ENCODE data around the gene GADL1.

GADL1 gene

DNA sequence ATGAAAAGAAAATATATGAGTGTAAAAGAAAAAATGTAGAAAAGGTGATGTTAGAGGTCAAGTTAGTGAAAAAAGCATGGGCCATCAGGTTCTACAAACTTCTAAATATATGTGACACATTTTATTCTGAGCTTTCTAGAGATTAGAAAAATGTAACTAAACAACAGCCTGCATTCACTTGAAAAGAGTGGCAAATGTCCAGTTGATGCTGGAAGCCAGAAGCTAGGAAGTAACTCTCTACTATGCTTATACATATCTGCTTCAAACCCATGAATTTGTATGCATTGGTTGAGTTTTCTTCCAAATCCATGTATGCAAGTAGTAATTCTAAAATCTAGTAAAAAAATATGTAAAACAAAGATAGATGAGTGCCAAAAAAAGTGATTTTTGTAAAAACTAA, 164.5 kb downstream of the GADL1 start:
- DNase-seq (ENCODE audit: extremely low read depth in 1 of 2, low read depth in 1 of 2): no peak

- DNase-seq (ENCODE audit: extremely low read depth in 1 of 2, low read depth in 1 of 2): no peak
Measured at GRCh38 chr3:30729512-30729911, 164.9 kb downstream of the GADL1 start.

GRCh38 chr3:30728143-30728542, 166.3 kb downstream of the GADL1 start:
- no peak for DNase-seq (ENCODE audit: extremely low read depth in 1 of 2, low read depth in 1 of 2)

- no peak for DNase-seq (ENCODE audit: extremely low read depth in 1 of 2, low read depth in 1 of 2)
Measured at GRCh38 chr3:30724863-30725262, 169.6 kb downstream of the GADL1 start.

DNA sequence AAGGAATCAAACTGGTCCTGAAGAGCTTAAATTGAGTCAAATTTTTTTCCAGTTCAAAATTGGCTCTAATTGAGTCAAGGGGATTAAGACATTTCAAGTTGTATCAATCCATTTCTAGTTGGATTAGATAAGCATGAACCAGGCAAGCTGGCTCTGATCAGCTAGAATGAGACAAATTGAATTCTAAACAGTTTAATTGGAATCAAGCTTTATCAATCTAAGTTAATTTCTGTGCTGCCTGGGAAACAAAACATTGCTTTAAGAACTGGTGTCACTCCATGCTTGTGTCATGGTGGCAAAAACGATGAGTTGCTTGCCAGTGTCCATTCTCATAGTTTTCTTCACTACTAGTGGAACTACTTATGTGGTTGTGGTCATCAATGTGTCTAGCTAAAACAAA, 171.2 kb downstream of the GADL1 start:
- DNase-seq (ENCODE audit: extremely low read depth in 1 of 2, low read depth in 1 of 2): no peak

GRCh38 chr3:30721314-30721634, 173.2 kb downstream of the GADL1 start:
- DNase-seq (ENCODE audit: extremely low read depth in 1 of 2, low read depth in 1 of 2): no peak

DNA sequence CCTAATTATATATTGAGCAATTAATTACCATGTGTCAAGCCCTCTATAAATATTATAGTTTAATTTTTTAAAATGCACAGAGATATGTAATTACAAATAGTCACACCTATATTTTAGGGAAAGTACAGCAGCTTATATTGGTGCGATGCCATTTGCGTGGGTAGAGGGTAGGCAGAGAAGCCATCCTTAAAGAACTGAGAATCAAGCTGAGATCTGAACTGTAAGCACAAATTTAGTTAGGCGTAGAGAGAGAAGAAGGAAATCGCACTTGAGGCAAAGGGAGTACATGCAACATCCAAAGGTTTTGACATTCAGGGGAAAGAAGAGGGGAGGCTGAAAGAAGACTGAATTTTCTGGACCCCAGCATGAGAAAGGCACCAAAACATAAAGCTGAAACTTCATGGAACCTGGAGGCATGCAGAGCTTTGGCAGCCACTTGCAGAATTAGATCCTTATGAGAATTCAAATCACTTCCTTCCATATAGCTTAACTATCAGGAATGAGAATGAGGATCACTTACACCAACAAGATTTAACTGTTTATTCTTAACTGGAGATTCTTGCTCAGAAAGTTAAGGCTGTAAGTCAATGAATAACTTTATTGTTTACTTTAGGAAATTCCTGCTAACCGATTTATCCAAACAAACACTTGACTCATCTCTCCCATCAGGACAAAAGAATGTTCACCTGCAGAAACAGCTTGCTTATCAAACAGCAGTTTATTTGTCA, 173.7 kb downstream of the GADL1 start:
- DNase-seq (ENCODE audit: extremely low read depth in 1 of 2, low read depth in 1 of 2): no peak

DNA sequence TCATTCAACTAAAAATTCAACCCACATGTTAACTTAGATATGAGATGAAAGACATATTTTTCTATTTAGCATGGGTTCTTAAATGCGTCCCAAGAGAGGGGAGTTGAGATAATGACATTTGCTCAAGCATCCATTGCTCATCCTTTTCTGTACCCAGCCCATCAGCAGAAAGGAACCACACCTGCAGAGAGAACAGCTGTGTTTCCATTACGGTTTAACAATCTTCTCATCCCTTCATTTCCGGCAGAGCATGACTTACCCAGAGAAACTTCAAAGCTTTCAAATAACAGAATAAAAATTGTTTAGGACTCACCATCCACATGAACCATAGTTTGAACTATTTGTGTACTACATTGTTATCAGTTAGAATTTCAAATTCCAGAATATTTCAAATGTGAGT, 174.9 kb downstream of the GADL1 start:
- no peak for DNase-seq (ENCODE audit: extremely low read depth in 1 of 2, low read depth in 1 of 2)

DNA sequence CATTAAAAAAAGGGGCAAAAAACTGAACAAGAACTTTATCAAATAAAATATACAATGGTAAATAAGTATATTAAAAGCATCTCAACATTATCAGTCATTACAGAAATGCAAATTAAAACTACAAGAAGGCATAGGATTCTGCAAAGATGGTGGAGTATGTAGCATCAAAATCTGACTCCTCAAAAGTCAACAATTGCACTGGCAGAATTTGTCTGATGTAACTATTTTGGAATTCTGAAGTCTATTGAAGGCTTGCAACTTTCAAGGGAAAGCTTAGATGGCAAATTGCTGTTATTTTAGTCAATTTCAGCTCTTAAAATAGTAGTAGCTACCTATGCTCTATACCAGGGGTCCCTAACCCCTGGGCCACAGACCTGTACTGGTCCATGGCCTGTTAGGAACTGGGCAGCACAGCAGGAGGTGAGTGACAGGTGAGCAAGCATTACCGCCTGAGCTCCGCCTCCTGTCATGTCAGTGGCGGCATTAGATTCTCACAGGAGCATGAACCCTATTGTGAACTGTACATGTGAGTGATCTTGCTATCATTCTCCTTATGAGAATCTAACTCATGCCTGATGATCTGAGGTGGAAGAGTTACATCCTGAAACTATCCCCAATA, 180.5 kb downstream of the GADL1 start:
- DNase-seq (ENCODE audit: extremely low read depth in 1 of 2, low read depth in 1 of 2): no peak

DNA sequence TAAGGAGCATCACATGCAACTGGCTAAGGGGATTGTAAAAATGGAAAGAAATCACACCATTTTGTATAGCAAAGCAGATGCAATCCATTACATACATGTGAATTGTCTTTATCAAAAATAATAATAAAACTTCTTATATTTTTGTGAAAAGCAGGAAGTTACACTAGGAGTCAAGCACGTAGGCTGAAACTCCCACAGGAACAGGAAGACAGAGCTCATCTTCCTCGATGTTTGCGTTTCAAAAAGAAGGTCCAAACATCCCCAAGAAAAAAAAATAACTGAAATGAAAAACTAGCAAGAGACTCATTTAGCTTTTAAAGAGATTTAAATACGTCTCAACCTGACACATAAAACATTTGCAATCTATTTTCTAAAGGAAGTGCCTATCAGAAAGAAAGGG, 181.5 kb downstream of the GADL1 start:
- DNase-seq (ENCODE audit: extremely low read depth in 1 of 2, low read depth in 1 of 2): no peak

GRCh38 chr3:30711867-30712266, 182.6 kb downstream of the GADL1 start:
- DNase-seq (ENCODE audit: extremely low read depth in 1 of 2, low read depth in 1 of 2): no peak

GRCh38 chr3:30711151-30711550, 183.3 kb downstream of the GADL1 start:
- DNase-seq (ENCODE audit: extremely low read depth in 1 of 2, low read depth in 1 of 2): no peak

- DNase-seq (ENCODE audit: extremely low read depth in 1 of 2, low read depth in 1 of 2): no peak
Measured at GRCh38 chr3:30710017-30710416, 184.4 kb downstream of the GADL1 start.

DNA sequence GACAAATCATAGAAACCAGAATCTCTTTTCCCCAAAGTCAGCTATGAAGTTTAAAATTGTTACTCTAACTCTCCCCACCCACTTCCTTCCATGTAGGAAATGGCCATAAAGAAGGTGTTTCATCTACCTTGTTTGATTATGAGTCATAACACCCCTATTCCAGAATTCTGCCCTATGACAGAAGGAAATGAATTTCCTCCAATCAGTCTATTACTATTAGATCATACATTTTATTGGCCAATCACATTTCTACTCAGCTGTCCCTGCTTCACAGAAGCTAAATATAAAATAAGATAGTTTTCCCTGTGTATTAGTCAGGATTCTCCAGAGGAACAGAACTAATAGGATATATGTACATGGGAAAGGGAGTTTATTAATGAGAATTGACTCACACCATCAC, 186.0 kb downstream of the GADL1 start:
- no peak for DNase-seq (ENCODE audit: extremely low read depth in 1 of 2, low read depth in 1 of 2)

GRCh38 chr3:30707825-30708224, 186.6 kb downstream of the GADL1 start:
- DNase-seq (ENCODE audit: extremely low read depth in 1 of 2, low read depth in 1 of 2): no peak

DNA sequence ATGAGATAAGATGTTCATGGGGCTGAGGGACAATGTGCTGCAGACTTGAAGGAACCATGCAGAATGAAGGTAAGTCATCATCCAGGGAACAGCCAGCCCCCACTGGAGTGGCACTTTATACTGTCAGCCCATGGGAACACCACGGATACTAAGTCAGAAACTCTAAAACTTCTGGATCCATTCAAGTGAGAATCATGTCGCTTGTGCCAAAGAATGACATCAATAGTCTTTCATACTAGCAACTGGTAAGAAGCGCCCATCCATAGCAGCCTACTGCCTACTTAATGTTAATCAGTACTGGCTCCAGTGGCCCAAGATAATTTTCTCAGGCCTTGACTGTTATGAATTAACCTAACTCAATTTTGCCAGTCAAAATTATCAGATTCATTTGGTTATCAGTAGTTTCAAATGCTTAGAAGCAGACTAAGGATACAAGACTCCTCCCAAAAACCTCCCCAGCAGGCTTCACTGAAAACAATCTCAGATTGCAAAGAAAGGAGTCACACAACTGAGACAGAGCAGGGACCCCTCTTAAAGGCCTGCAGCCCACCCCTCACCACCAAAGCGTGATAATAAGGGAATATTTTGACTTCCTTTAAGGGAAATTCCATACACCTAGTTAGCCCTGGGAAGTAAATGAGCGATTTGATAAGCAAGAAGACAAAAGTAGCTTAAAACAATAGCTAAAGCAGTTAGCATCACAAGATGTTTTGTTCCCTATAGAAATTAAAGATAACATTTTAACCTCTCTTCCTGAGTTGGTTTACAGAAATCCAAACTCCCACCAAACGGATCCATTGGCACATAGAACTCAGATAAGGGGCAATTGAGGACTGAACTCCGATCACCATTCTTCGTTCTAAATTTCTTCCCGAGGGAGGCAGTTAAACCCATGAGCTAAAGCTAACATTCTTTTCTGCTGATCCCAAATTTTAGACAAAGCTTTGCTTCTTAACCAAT, 189.2 kb downstream of the GADL1 start:
- no peak for DNase-seq (ENCODE audit: extremely low read depth in 1 of 2, low read depth in 1 of 2)

- no peak for DNase-seq (ENCODE audit: extremely low read depth in 1 of 2, low read depth in 1 of 2)
Measured at GRCh38 chr3:30702828-30703397, 191.5 kb downstream of the GADL1 start.

DNA sequence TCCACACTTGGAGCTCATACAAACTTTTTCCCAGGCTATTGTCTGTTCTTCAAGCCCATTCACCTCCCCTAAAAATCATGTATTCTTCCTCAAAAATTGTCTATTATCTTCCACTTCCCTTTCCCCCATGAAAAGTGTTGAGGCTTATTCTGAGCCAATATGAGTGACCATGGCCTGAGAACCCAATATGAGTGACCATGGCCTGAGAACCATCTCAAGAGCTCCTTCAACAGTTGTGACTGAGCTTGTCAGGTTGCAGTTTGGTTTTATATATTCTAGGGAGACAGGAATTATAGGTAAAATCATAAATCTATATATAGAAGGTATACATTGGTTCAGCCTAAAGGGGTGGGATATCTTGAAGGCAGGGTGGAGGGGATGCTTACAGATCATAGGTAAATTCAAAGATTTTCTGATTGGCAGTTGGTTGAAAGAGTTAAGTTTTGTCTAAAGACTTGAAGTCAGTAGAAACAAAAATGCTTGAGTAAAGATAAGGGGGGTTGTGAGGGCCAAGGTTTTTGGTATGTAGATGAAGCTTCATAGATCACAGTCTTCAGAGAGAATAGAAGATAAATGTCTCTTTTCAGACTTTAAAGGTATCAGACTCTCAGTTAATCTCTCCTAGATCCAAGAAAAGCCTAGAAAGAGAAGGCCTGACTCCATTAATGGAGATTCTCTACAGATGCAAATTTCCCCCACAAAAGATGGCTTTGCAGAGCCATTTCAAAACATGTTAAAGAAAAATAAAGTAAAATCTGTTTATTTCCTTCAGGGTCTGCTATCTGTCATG, 192.2 kb downstream of the GADL1 start:
- DNase-seq (ENCODE audit: extremely low read depth in 1 of 2, low read depth in 1 of 2): no peak

GRCh38 chr3:30700702-30701321, 193.6 kb downstream of the GADL1 start:
- no peak for DNase-seq (ENCODE audit: extremely low read depth in 1 of 2, low read depth in 1 of 2)

DNA sequence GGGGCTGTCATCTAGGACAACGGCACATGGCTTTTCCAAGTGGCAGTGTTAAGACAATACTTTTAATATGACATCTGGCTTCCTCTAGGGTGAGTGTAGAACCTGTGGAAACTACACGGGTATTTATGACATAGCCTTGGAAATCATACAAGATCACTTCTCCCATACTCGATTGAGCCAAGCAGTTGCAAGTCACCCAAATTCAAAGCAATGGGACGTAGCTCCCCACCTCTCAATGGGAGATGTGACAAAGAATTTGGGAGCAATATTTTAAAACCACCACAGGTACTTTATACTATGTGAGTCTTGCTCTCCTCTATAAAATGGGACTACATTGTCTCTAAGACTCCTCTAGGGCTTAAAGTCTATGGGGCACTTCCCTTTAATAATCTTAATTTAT, 194.5 kb downstream of the GADL1 start:
- no peak for DNase-seq (ENCODE audit: extremely low read depth in 1 of 2, low read depth in 1 of 2)

Measured in activated CD8-positive, alpha-beta memory T cell treated with anti-CD3 and anti-CD28 coated beads for 1 hour (primary cell).